HG02763 (cell line): ENCODE measurements around the gene COMMD6.

Source experiments
- ATAC-seq: cut with Tn5 transposase; IDR thresholded peaks from one replicate; pipeline ENCODE4 v1.9.1; 2021; ENCODE audit warnings: mild to moderate bottlenecking, moderate library complexity; ENCODE audit not compliant: unreplicated experiment

The COMMD6 gene

GRCh38 chr13:75486146-75487062 lies 51.2 kb downstream of the COMMD6 start:
- no peak for ATAC-seq

GRCh38 chr13:75485286-75486062 lies 52.2 kb downstream of the COMMD6 start:
- ATAC-seq, result no peak

GRCh38 chr13:75482820-75483079 lies 54.9 kb downstream of the COMMD6 start:
- ATAC-seq, result no peak

GRCh38 chr13:75482070-75482819 lies 55.4 kb downstream of the COMMD6 start, which contains the start of gene TBC1D4:
TSS of gene TBC1D4 (minus strand) at chr13:75482169. CDS start at chr13:75481767, 402 bp downstream.
- peak; percentile 77 for ATAC-seq

GRCh38 chr13:75481176-75482069 lies 56.2 kb downstream of the COMMD6 start:
- ATAC-seq, result peak; percentile 26

- no peak for ATAC-seq
Measured at GRCh38 chr13:75480671-75481175, 56.9 kb downstream of the COMMD6 start.

- ATAC-seq, result no peak
Measured at GRCh38 chr13:75479102-75479740, 58.4 kb downstream of the COMMD6 start.

GRCh38 chr13:75478659-75479058 lies 59.0 kb downstream of the COMMD6 start:
- no peak for ATAC-seq
